ENCODE data around the gene ACOT12.

Gene ACOT12

GRCh38 chr5:81314581-81314980, 79.4 kb downstream of the ACOT12 start:
- Histone ChIP-seq H3K27me3 (no peaks in the 10 kb centered on the region), H3K4me1 (peaks cover 2% of the 10 kb centered on the region), H3K9me3 (no peaks in the 10 kb centered on the region), H3K36me3 (peaks cover 4% of the 10 kb centered on the region; the same call in 1 of the 2 replicates), H3K4me3 (ENCODE audit: low read depth, low read length) (no peak overlapping the region)
- no peak for DNase-seq
- no peak for TF ChIP-seq CTCF (IDR thresholded peaks at IDR 0.05; ENCODE audit: low read depth, low read length)

GRCh38 chr5:81313686-81314085, 80.2 kb downstream of the ACOT12 start:
- H3K4me3 ChIP-seq (ENCODE audit: low read depth, low read length): no peak overlapping the region
- no peak for DNase-seq
- H3K4me1 ChIP-seq: peaks cover 10% of the 10 kb centered on the region
- peaks cover 4% of the 10 kb centered on the region; the same call in 1 of the 2 replicates for H3K36me3 ChIP-seq
- H3K27me3 ChIP-seq: no peaks in the 10 kb centered on the region
- H3K9me3 ChIP-seq: no peaks in the 10 kb centered on the region
- TF ChIP-seq CTCF (IDR thresholded peaks at IDR 0.05; ENCODE audit: low read depth, low read length): no peak

DNA sequence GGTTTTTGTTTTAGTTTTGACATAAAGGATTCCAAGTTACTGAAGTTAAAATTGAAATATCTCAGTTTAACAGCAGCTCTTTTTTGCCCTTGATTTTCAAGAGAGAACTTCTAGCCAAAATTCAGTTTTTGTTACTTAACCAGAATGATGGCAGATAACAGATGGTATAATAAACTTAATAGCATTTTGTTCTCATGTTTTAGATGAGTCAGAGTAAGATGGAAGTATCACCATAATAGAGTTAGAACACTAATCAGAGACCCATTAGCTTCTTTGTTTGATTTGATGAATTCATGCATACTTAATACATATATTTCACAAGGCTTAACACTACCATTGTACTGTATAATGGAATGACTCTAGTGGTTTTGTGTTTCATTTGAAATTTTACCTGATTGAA, 80.7 kb downstream of the ACOT12 start:
- TF ChIP-seq CTCF (IDR thresholded peaks at IDR 0.05; ENCODE audit: low read depth, low read length): no peak
- no peak overlapping the region for H3K4me3 ChIP-seq (ENCODE audit: low read depth, low read length)
- no peak for DNase-seq
- H3K4me1 ChIP-seq: peaks cover 10% of the 10 kb centered on the region
- peaks cover 4% of the 10 kb centered on the region; the same call in 1 of the 2 replicates for H3K36me3 ChIP-seq
- no peaks in the 10 kb centered on the region for H3K9me3 ChIP-seq
- no peaks in the 10 kb centered on the region for H3K27me3 ChIP-seq

DNA sequence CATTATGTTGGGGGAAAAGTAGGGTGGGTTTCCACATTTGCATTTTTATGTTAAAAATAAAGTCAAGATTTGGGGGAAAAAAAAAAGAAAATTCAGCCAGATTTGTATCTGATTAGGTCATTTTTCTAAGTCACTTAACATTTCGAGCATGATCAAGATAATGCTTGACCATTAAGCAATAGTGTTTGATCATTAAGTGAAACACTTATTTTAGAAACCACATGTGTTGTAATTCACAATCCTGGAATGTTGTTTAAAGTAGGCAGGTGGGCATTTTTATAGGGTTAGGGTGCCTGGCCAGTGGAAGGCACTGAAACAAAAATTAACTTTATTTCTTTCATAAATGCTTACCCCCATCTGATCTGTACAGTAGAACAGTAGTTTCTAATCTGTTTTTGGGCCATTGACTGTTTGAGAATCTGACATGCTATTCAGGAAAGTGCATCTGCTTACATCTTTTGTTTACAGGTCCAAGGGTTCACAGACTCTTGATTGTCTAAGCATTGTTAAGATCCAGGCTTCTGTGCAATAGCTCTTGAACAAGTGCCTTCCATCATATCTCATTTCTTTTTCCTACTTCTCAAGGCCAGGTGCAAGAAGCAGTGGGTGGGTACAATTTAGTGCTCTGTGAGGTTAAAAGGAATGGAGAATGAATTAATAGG, 83.4 kb downstream of the ACOT12 start:
- H3K27me3 ChIP-seq: no peaks in the 10 kb centered on the region
- peaks cover 10% of the 10 kb centered on the region for H3K4me1 ChIP-seq
- no peak overlapping the region for H3K4me3 ChIP-seq (ENCODE audit: low read depth, low read length)
- TF ChIP-seq CTCF (IDR thresholded peaks at IDR 0.05; ENCODE audit: low read depth, low read length): no peak
- no peaks in the 10 kb centered on the region for H3K9me3 ChIP-seq
- no peak for DNase-seq
- H3K36me3 ChIP-seq: peaks cover 4% of the 10 kb centered on the region; the same call in 1 of the 2 replicates

DNA sequence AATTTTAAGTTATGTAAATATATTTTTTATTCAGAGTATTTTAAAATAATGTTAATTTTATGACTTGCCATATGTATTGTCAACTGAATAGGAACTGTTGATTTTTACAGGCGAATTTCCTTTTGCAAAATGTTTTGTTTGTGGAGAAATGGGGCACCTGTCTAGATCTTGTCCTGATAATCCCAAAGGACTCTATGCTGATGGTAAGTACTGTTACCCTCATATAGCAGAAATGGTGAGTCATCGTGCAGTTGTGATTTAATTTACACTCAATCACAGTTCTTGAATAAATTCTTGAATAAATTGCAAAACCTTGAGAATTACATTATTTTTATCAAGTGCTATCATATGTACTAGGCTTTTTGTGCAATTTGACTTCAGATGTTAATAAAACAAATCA, 85.1 kb downstream of the ACOT12 start:
- no peaks in the 10 kb centered on the region for H3K27me3 ChIP-seq
- H3K36me3 ChIP-seq: peaks cover 4% of the 10 kb centered on the region; the same call in 1 of the 2 replicates
- DNase-seq: no peak
- no peak for TF ChIP-seq CTCF (IDR thresholded peaks at IDR 0.05; ENCODE audit: low read depth, low read length)
- no peaks in the 10 kb centered on the region for H3K9me3 ChIP-seq
- H3K4me1 ChIP-seq: peaks cover 10% of the 10 kb centered on the region
- H3K4me3 ChIP-seq (ENCODE audit: low read depth, low read length): no peak overlapping the region

DNA sequence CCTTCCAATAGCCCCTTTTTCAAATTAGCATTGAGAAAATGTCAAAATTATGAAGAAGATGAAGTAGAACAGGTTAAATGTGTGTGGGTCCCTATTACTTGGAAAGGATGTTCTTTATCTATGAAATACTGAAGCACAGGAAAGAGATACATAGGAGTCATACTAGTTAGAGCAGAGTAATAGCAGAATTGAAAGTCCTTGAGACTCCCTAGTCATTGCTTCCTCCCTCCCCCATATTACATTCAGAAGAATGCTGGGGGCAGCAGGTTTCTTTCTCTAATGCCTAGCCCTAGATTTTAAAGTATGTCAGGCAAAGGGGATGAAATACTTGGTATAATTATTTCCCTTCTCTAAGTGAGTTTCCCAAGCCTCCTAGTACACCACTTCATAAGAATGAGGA, 88.1 kb downstream of the ACOT12 start:
- H3K36me3 ChIP-seq: no peaks in the 10 kb centered on the region
- H3K4me1 ChIP-seq: peaks cover 10% of the 10 kb centered on the region
- DNase-seq: no peak
- H3K9me3 ChIP-seq: no peaks in the 10 kb centered on the region
- H3K27me3 ChIP-seq: no peaks in the 10 kb centered on the region
- no peak for TF ChIP-seq CTCF (IDR thresholded peaks at IDR 0.05; ENCODE audit: low read depth, low read length)
- no peak overlapping the region for H3K4me3 ChIP-seq (ENCODE audit: low read depth, low read length)
